PC-3 (cell line): ENCODE data around the gene IGFBP3. TPM values are rescaled to one million over a fixed set of nuclear protein-coding genes. Genes with fewer than 3 reads are reported as not detected.

Experiments used
- ATAC-seq: fragments of 200-7000 bp; cut with Tn5 transposase; 2 replicates; pipeline ENCODE4 v1.9.1; 2020; ENCODE audit warnings: mild to moderate bottlenecking, moderate library complexity
- BruUV-seq: library from RNA; stranded (reverse); fragments of 400-500 nt; replicated peaks from 2 replicates; lab custom pipeline; 2021; lab: Mats Ljungman, UMichigan
- CTCF ChIA-PET: fragments of 300-600 bp; sonication (Branson Sonifier 250); formaldehyde crosslinking; loops from one replicate; lab custom pipeline; 2022; ENCODE audit warnings: antibody characterized with exemption; lab: Charles Lee
- POLR2A ChIA-PET: fragments of 300-600 bp; sonication (Branson Sonifier 250); formaldehyde crosslinking; loops from one replicate; lab custom pipeline; 2022; ENCODE audit warnings: antibody characterized with exemption; ENCODE audit not compliant: unreplicated experiment; lab: Charles Lee
- DNase-seq: peaks from one replicate; pipeline ENCODE4 v3.0.0-alpha.2; 2015
- H2AFZ ChIP-seq: fragments of 300-600 bp; sonication (generic); 2 replicates; pipeline ENCODE4 v1.6.0; 2016; ENCODE audit warnings: antibody characterized with exemption, low read length
- H3F3A ChIP-seq: fragments of 300-600 bp; sonication (generic); one replicate; pipeline ENCODE4 v1.6.0; 2017; ENCODE audit warnings: antibody characterized with exemption, low read length, control low read depth, mild to moderate bottlenecking; ENCODE audit not compliant: unreplicated experiment
- H3K27ac ChIP-seq: fragments of 300-600 bp; sonication (generic); 2 replicates; pipeline ENCODE4 v1.5.1; 2016; ENCODE audit warnings: mild to moderate bottlenecking, low read length
- H3K27me3 ChIP-seq: fragments of 300-600 bp; sonication (generic); 2 replicates; pipeline ENCODE4 v1.6.1; 2016; ENCODE audit warnings: low read length, mixed read lengths
- H3K36me3 ChIP-seq: fragments of 300-600 bp; sonication (generic); 2 replicates; pipeline ENCODE4 v1.6.1; 2016; ENCODE audit warnings: low read depth, mixed run types, low read length, mixed read lengths
- H3K4me1 ChIP-seq: fragments of 300-600 bp; sonication (generic); 2 replicates; pipeline ENCODE4 v1.5.1; 2016; ENCODE audit warnings: low read length; ENCODE audit not compliant: insufficient read depth
- H3K4me2 ChIP-seq: fragments of 300-600 bp; sonication (generic); 2 replicates; pipeline ENCODE4 v1.6.0; 2016; ENCODE audit warnings: low read length
- H3K4me3 ChIP-seq: fragments of 300-600 bp; sonication (generic); 2 replicates; pipeline ENCODE4 v1.5.1; 2016; ENCODE audit warnings: mild to moderate bottlenecking, low read length, mixed read lengths
- H3K79me2 ChIP-seq: fragments of 300-600 bp; sonication (generic); 2 replicates; pipeline ENCODE4 v1.6.1; 2017; ENCODE audit warnings: low read length, mixed read lengths
- H3K9ac ChIP-seq: fragments of 300-600 bp; sonication (generic); 2 replicates; pipeline ENCODE4 v1.6.0; 2016; ENCODE audit warnings: mild to moderate bottlenecking, low read length
- H3K9me2 ChIP-seq: fragments of 300-600 bp; sonication (generic); replicated peaks from 2 replicates; pipeline ENCODE4 v1.6.1; 2016; ENCODE audit warnings: mixed run types, low read length, mixed read lengths
- H3K9me3 ChIP-seq: fragments of 300-600 bp; sonication (generic); 2 replicates; pipeline ENCODE4 v1.6.1; 2016; ENCODE audit warnings: low read length, mixed read lengths
- H4K20me1 ChIP-seq: fragments of 300-600 bp; sonication (generic); 2 replicates; pipeline ENCODE4 v1.6.1; 2016; ENCODE audit warnings: low read length, mixed read lengths
- CTCF ChIP-seq: fragments of 300-600 bp; sonication (generic); conservative IDR thresholded peaks from 2 replicates; pipeline ENCODE4 v1.5.1; 2017; ENCODE audit warnings: antibody characterized with exemption, low read depth, mild to moderate bottlenecking, low read length
- EZH2 ChIP-seq: fragments of 300-600 bp; sonication (generic); IDR thresholded peaks from one replicate; pipeline ENCODE4 v1.6.1; 2017; ENCODE audit warnings: antibody characterized with exemption, mild to moderate bottlenecking, low read length; ENCODE audit not compliant: unreplicated experiment
- EZH2phosphoT487 ChIP-seq: fragments of 300-600 bp; sonication (generic); IDR thresholded peaks from 2 replicates; pipeline ENCODE4 v1.6.1; 2018; ENCODE audit warnings: mild to moderate bottlenecking, antibody characterized with exemption, low read length, borderline replicate concordance
- intact Hi-C: fragments of 100-400 bp; cut with micrococcal nuclease; formaldehyde crosslinking; loops from 2 replicates; pipeline ENCODE4 v1.9.0; 2023
- total RNA-seq: library from RNA; depleted of rRNA; stranded (reverse); fragments of >200 nt; gene quantifications from 2 replicates; pipeline ENCODE4 v1.2.3, GENCODE V29; 2014

The IGFBP3 gene
- total RNA-seq, 1 experiment from 2014 or later, result 120 TPM

GRCh38 chr7:45894665-45895062 lies 26.4 kb downstream of the IGFBP3 start:
- DNase-seq, result no peak
- H2AFZ ChIP-seq, result no peak overlapping the region
- H3F3A ChIP-seq, result no peaks in the 10 kb centered on the region
- POLR2A ChIA-PET, result no interaction called here
- no peak for TF ChIP-seq EZH2
- no peak for TF ChIP-seq CTCF
- no peak for TF ChIP-seq EZH2phosphoT487
- H3K9me2 ChIP-seq, result no peaks in the 10 kb centered on the region
- BruUV-seq, result no TSS peak
- H3K4me2 ChIP-seq, result no peak overlapping the region
- no peaks in the 10 kb centered on the region for H3K9me3 ChIP-seq
- no peak overlapping the region for H3K4me3 ChIP-seq
- CTCF ChIA-PET, result no interaction called here
- no peaks in the 10 kb centered on the region for H3K27me3 ChIP-seq
- H3K79me2 ChIP-seq, result no peaks in the 10 kb centered on the region
- no peaks in the 10 kb centered on the region for H4K20me1 ChIP-seq
- H3K36me3 ChIP-seq, result no peaks in the 10 kb centered on the region
- ATAC-seq, result no peak
- H3K9ac ChIP-seq, result no peak overlapping the region
- H3K27ac ChIP-seq, result no peak overlapping the region
- intact Hi-C loops, result no loop called here
- H3K4me1 ChIP-seq, result no peaks in the 10 kb centered on the region

- H3K79me2 ChIP-seq, result no peaks in the 10 kb centered on the region
- no peaks in the 10 kb centered on the region for H3K36me3 ChIP-seq
- H3K4me1 ChIP-seq, result 0 out of 2 replicates have a peak, but pooled peaks cover 2% of the 10 kb centered on the region
- no peak overlapping the region for H3K4me3 ChIP-seq
- no peak for TF ChIP-seq EZH2phosphoT487
- TF ChIP-seq CTCF, result no peak
- no peak for TF ChIP-seq EZH2
- no peaks in the 10 kb centered on the region for H3K27me3 ChIP-seq
- H2AFZ ChIP-seq, result no peak overlapping the region
- POLR2A ChIA-PET, result no interaction called here
- H3K9ac ChIP-seq, result no peak overlapping the region
- no TSS peak for BruUV-seq
- no peak for DNase-seq
- ATAC-seq, result no peak
- no peaks in the 10 kb centered on the region for H4K20me1 ChIP-seq
- H3K27ac ChIP-seq, result no peak overlapping the region
- no peaks in the 10 kb centered on the region for H3K9me3 ChIP-seq
- no peaks in the 10 kb centered on the region for H3F3A ChIP-seq
- intact Hi-C loops, result no loop called here
- CTCF ChIA-PET, result no interaction called here
- no peaks in the 10 kb centered on the region for H3K9me2 ChIP-seq
- H3K4me2 ChIP-seq, result no peak overlapping the region
Measured at GRCh38 chr7:45893996-45894664, 26.9 kb downstream of the IGFBP3 start.

- H4K20me1 ChIP-seq, result no peaks in the 10 kb centered on the region
- TF ChIP-seq EZH2phosphoT487, result no peak
- no peak for TF ChIP-seq EZH2
- TF ChIP-seq CTCF, result no peak
- no peak overlapping the region for H2AFZ ChIP-seq
- ATAC-seq (no peak), DNase-seq (no peak)
- no peak overlapping the region for H3K27ac ChIP-seq
- intact Hi-C loops, result no loop called here
- H3K36me3 ChIP-seq, result no peaks in the 10 kb centered on the region
- no peaks in the 10 kb centered on the region for H3K27me3 ChIP-seq
- H3K4me2 ChIP-seq, result no peak overlapping the region
- no peak overlapping the region for H3K9ac ChIP-seq
- no peaks in the 10 kb centered on the region for H3K79me2 ChIP-seq
- no peaks in the 10 kb centered on the region for H3K9me2 ChIP-seq
- no peak overlapping the region for H3K4me3 ChIP-seq
- H3K9me3 ChIP-seq, result no peaks in the 10 kb centered on the region
- BruUV-seq, result no TSS peak
- ChIA-PET POLR2A (interaction anchor here (0.5 kb wide), 1 partner anchor 250 kb away, joined by 3 read pairs; no protein-coding TSS in a partner anchor), CTCF (no interaction called here)
- H3F3A ChIP-seq, result no peaks in the 10 kb centered on the region
- H3K4me1 ChIP-seq, result 0 out of 2 replicates have a peak, but pooled peaks cover 4% of the 10 kb centered on the region
Measured at GRCh38 chr7:45893374-45893995, 27.6 kb downstream of the IGFBP3 start.
